Stimulated activated CD4-positive, alpha-beta T cell treated with anti-CD3 and anti-CD28 coated beads, Interleukin-15, amount 100 ng/mL, for 24 hours (primary cell): ENCODE results near the gene IGF2BP1.
"Not testable (repeated sequence)": the region's sequence is repeated elsewhere in the genome, so short reads cannot be mapped to it uniquely, and the experiment has no call there.

Source experiments
- DNase-seq: peaks from one replicate; pipeline ENCODE4 v3.0.0-alpha.2; 2020

The IGF2BP1 gene

DNA sequence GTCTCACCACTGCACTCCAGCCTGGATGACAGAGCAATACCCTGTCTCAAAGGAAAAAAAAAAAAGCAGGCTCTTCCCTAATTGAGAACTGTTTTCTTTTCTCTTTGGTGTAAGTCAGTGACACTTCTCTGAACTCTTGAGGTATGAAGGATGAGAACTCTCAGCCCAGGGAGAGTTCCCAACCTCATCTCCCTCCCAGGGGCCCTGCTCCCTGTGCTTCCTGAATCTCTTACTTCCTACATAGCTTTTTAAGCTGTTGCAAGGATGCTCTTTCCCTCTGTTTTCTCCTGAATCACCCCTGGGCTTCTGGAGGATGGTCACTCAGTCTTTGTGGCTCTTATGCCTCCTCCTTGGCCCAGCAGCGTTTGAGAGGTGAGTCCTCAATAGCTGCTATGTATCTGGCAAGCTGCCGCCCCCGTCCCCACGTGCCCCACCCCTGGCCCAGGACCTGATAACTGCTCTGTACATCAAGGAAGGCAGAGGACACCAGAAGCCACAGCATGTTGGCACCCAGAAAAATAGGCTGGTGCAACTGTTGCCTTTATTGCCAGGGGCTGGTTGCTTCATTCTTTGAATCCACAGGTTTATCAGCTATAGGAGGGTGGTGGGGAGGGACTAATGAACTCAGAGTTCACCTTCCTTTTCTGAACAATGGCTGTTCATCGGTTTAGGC is 24.0 kb downstream of the IGF2BP1 start:
- no peak for DNase-seq

DNA sequence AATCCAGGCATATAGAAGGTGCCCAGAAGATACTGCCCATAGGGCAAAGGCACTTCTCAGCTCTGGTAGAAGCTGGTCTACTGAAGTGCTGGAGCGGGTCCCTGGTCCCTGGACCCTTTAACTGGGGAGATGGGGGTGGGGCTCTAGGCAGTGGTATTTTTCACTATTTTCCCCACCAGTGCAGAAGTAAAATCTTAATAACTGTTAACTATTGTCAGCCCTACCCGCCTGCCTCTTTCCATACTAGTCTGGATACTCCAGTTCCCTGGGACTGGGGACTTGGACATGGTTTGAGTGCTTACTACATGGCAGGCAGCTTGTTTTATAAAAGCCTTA is 24.6 kb downstream of the IGF2BP1 start:
- no peak for DNase-seq

DNA sequence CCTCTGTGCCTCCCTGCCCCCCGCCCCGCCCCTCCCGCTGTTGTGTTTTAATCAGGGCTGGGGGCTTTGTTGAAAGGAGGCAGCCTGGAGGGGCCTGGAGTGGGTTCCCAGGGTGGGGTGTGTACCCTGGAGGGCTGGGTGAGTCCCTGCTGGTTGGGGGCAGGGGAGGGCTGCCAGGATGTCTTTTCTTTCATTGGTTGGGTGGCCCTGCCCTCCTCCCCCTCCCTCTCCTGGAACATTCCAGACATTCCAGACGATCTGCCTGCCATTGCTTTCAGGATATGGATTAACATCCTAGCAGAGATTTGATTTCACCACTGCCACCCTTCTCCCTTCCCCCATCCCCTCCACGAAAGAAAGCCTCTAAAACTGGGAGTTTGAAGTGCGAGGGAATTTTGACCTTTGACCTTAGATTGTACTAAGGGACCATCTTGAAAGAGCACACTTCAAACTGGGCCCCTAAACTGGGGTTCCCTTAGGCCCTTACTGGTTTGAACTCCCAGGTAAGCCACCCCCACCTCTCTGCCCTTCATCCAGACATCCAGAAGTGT is 25.3 kb downstream of the IGF2BP1 start:
- no peak for DNase-seq

GRCh38 chr17:49024523-49024922 is 27.3 kb downstream of the IGF2BP1 start:
- DNase-seq: no peak

DNA sequence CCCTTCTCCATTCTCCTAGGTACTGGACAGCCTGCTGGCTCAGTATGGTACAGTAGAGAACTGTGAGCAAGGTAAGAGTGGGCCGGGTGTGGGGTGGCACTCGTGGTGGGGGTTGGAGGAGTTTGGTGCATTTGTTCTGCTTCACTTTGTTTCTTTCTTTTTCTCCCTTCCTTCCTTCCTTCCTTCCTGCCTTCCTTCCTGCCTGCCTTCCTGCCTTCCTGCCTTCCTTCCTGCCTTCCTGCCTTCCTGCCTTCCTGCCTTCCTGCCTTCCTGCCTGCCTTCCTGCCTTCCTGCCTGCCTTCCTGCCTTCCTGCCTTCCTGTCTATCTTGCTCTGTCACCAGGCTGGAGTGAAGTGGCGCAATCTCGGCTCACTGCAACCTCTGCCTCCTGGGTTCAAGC is 29.3 kb downstream of the IGF2BP1 start:
- not testable (repeated sequence) for DNase-seq

GRCh38 chr17:49028271-49028670 is 31.1 kb downstream of the IGF2BP1 start:
- no peak for DNase-seq

GRCh38 chr17:49029801-49030200 is 32.6 kb downstream of the IGF2BP1 start:
- DNase-seq: no peak

- peak; percentile 47 for DNase-seq
Measured at GRCh38 chr17:49031965-49032928, 35.1 kb downstream of the IGF2BP1 start.

DNA sequence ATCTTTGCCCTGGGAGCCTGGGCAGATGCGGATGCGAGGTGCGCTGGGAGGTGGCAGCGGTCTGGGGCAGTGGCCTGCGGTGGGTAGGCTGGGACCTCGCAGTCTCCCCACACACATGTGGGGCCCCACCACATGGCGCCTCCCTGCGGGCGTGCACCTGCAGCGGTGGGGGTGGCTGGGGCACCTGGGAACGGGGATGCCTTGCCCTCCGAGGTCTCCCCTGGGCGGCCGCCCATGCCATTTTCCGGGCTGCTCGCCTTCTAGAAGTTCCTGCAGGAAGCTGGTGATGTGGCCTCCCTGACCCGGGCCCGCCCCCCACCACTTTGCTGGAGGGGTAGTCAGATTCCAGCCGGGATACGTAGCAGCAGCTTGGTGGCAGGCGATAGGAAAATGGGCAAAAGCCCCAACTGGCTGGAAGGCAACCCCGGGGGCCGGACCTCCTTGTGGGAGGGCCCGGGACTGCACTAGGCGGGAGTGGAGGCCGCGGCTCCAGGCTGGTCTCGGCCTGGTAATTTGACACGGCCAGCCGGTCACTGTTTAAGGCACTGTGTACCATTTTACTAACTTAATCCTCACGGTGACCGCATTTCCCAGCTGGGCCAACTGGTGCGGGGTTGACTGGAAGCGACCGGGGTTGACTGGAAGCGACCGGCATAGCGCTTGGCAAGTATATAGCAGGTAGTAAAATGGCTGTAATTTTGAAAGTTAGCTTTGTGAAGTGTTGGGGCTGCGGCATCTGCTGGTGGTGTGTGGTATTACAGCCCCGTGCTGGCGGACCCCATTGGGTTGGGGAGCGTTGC is 38.5 kb downstream of the IGF2BP1 start:
- DNase-seq: peak; percentile 48

DNA sequence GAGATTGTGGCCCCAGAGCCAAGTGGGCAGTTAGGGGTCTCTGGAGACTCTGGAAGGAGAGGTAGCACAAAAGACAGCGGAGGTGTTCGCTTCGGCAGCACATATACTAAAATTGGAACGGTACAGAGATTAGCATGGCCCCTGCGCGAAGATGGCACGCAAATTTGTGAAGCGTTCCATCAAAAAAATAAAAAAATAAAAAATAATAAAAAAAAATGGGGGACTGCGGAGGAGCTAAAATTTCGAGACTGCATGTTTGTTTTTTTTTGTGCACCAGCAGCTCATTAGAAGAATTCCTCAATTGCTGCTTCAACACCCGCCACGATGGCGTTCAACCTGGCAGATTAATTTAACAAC is 39.1 kb downstream of the IGF2BP1 start:
- DNase-seq: no peak

DNA sequence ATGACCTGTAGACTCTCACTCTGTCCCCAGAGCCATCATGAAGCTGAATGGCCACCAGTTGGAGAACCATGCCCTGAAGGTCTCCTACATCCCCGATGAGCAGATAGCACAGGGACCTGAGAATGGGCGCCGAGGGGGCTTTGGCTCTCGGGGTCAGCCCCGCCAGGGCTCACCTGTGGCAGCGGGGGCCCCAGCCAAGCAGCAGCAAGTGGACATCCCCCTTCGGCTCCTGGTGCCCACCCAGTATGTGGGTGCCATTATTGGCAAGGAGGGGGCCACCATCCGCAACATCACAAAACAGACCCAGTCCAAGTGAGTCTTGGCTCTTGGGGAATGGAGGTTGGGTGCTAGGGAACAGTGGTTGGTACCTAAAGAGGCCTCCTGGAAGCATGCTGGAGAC is 41.0 kb downstream of the IGF2BP1 start:
- no peak for DNase-seq

GRCh38 chr17:49038544-49038943 is 41.4 kb downstream of the IGF2BP1 start:
- no peak for DNase-seq

GRCh38 chr17:49039518-49039917 is 42.3 kb downstream of the IGF2BP1 start:
- not testable (repeated sequence) for DNase-seq

DNA sequence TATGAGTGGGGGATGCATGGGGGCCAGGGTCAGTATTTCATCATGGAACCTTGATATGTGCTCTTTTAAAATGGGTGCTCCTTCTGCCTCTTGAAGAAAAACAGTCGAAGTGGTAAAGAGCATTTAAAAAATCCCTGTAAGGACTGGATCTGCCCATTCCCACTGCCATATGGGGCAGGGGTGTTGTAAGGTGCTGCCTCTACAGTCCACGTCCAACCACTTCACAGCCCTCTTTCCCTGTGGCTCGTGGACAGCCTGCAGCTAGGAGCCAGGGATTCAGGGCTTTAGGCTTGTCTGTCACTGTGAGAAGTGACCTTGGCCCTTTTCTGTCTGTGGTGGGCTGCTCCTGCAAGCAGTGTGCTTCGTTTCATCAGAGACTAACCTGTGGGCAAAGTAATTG is 44.3 kb downstream of the IGF2BP1 start:
- no peak for DNase-seq

GRCh38 chr17:49045376-49045775 is 48.2 kb downstream of the IGF2BP1 start:
- DNase-seq: no peak

DNA sequence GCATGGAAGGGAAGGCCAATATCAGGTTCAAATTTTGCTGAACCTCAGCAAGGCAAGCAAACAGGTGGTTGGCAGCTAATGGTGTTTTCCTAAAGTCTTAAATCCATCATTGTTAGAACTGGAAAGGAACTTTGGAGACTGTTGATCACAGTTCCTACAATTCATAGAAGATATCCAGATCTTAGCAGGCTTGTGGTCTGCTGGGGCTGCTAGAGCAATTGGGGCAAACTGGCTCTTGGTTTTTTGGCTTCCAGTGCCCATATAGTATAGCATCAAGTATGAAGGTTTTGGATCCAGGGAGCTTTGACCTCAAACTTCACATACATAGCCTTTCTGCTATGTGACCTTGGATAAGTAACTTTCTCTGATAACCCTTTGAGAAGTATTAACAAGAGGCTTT is 49.7 kb downstream of the IGF2BP1 start:
- DNase-seq: no peak

DNA sequence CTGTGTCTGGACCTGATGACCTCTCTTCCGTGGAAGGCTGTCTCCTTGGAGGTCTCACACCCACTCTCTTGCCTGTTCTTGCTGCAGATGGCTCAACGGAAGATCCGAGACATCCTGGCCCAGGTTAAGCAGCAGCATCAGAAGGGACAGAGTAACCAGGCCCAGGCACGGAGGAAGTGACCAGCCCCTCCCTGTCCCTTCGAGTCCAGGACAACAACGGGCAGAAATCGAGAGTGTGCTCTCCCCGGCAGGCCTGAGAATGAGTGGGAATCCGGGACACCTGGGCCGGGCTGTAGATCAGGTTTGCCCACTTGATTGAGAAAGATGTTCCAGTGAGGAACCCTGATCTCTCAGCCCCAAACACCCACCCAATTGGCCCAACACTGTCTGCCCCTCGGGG is 52.1 kb downstream of the IGF2BP1 start:
- no peak for DNase-seq

GRCh38 chr17:49050611-49051010 is 53.4 kb downstream of the IGF2BP1 start:
- DNase-seq: no peak

GRCh38 chr17:49051269-49051668 is 54.1 kb downstream of the IGF2BP1 start:
- no peak for DNase-seq

- no peak for DNase-seq
Measured at GRCh38 chr17:49053171-49053829, 56.1 kb downstream of the IGF2BP1 start.

- no peak for DNase-seq
Measured at GRCh38 chr17:49054342-49055092, 57.3 kb downstream of the IGF2BP1 start.
